PFSK-1 (cell line): ENCODE data around the gene DNAH12.

Experiments used
- FOXP2 ChIP-seq: optimal IDR thresholded peaks from 2 replicates; pipeline ENCODE3; 2011; ENCODE audit warnings: borderline replicate concordance, control low read depth, inconsistent platforms; ENCODE audit not compliant: insufficient read depth; ENCODE audit errors: extremely low read length, extremely low read depth
- POLR2AphosphoS5 ChIP-seq: IDR thresholded peaks from 2 replicates; pipeline ENCODE4 v1.6.1; 2012; ENCODE audit warnings: low read depth, mild to moderate bottlenecking, control low read depth, low read length, moderate library complexity
- REST ChIP-seq, 2 experiments: IDR thresholded peaks; 2 replicates each; pipeline versions ENCODE4 v1.6.1 to v1.8.0; 2011 to 2012; ENCODE audit warnings: low read depth in 2 of 2, low read length in 2 of 2, control low read depth in 1 of 2, inconsistent platforms in 1 of 2, mild to moderate bottlenecking in 1 of 2, moderate library complexity in 1 of 2; ENCODE audit not compliant: insufficient read depth in 1 of 2
- SIN3A ChIP-seq: IDR thresholded peaks from 2 replicates; pipeline ENCODE4 v1.6.1; 2012; ENCODE audit warnings: mild to moderate bottlenecking, low read length, moderate library complexity, borderline replicate concordance; ENCODE audit not compliant: insufficient read depth
- TAF1 ChIP-seq: IDR thresholded peaks from 2 replicates; pipeline ENCODE4 v1.6.1; 2012; ENCODE audit warnings: low read length, control low read depth, borderline replicate concordance; ENCODE audit not compliant: insufficient read depth

DNAH12 gene

DNA sequence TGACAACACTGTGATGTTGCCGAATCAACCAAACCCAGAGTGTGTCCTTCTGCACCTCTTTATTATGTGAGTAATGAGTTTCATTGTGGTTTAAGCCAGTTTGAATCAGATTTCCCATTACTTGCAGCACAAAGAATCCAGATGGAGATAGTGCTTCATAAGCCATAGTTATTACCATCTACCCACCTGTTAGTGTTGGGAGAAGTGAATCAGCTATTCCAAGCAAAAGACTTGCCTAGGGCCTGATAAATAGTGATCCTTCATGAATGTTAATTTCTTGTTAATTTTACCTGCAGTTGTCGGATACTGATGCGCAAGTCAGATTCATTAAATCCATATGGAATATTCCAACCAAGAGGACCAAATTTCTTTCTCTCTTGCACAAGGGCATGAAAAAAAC is 229.9 kb downstream of the DNAH12 start:
- TF ChIP-seq REST (IDR thresholded peaks at IDR 0.05; ENCODE audit: insufficient read depth in 1 of 2, low read depth in 2 of 2, low read length in 2 of 2), result no peak
- no peak for TF ChIP-seq POLR2AphosphoS5
- no peak for TF ChIP-seq TAF1
- no peak for TF ChIP-seq SIN3A
- no peak for TF ChIP-seq FOXP2

- TF ChIP-seq TAF1, result no peak
- TF ChIP-seq POLR2AphosphoS5, result no peak
- TF ChIP-seq SIN3A, result no peak
- TF ChIP-seq REST (IDR thresholded peaks at IDR 0.05; ENCODE audit: insufficient read depth in 1 of 2, low read depth in 2 of 2, low read length in 2 of 2), result no peak
- TF ChIP-seq FOXP2, result no peak
These were observed 234.3 kb downstream of the DNAH12 start for GRCh38 chr3:57309769-57310360.

DNA sequence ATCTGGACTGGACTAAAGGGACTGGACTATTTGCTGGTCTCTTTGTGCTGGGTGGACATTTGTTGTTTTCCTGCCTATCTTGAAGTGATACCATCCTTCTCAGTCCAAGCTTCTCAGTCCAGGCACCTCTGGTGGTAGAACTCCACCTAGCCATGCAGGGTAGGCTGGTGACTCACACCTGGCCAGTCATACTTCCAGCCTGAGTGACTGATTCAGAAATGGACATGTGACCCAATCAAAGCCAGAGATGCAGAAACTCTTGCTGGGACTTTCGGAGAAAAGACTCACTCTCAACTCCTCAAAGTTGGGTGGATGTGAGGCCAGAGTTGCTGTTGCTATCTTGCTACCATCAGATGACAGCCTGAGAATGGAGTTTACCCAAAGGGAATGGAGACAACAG is 246.1 kb downstream of the DNAH12 start:
- TF ChIP-seq POLR2AphosphoS5 (no peak), SIN3A (no peak), REST (IDR thresholded peaks at IDR 0.05; ENCODE audit: insufficient read depth in 1 of 2, low read depth in 2 of 2, low read length in 2 of 2) (no peak), FOXP2 (no peak), TAF1 (no peak)

- TF ChIP-seq FOXP2 (no peak), TAF1 (no peak), REST (IDR thresholded peaks at IDR 0.05; ENCODE audit: insufficient read depth in 1 of 2, low read depth in 2 of 2, low read length in 2 of 2) (no peak), SIN3A (no peak), POLR2AphosphoS5 (no peak)
These were observed 251.1 kb downstream of the DNAH12 start for GRCh38 chr3:57292897-57293526.
